Adrenal gland (tissue), 5 donors: ENCODE data around the gene CACNA1C.

Source experiments
- CTCF ChIP-seq, 6 experiments: fragments of 450-650 bp in 4 of 6; fragments of 200-600 bp in 2 of 6; sonication (generic) in 1 of 6; IDR thresholded peaks; 1 replicate in 5 of 6; 2 replicates in 1 of 6; pipeline versions ENCODE4 v1.5.1 to v1.8.0; 2016 to 2021; ENCODE audit warnings: antibody characterized with exemption in 6 of 6, mild to moderate bottlenecking in 2 of 6, moderate library complexity in 1 of 6
- POLR2A ChIP-seq, 2 donors: fragments of 450-650 bp; IDR thresholded peaks; one replicate each; pipeline ENCODE4 v1.6.1; 2017; ENCODE audit warnings: antibody characterized with exemption in 2 of 2, mild to moderate bottlenecking in 2 of 2, moderate library complexity in 1 of 2
- donor health status: DM: no; HTN: no; CAD: no.

GRCh38 chr12:2355198-2355597 is 302.4 kb downstream of the CACNA1C start:
- TF ChIP-seq POLR2A (IDR thresholded peaks at IDR 0.05): no peak
- no peak for TF ChIP-seq CTCF (IDR thresholded peaks at IDR 0.05)
